K562 (cell line): Measurements from ENCODE around the gene PHTF1. TPM values are rescaled to one million over a fixed set of nuclear protein-coding genes. Genes with fewer than 3 reads are reported as not detected.

ENCODE experiments used
- BRCA1 ChIP-seq, 2 experiments: fragments of 450-650 bp in 1 of 2; sonication (generic) in 1 of 2; formaldehyde crosslinking in 1 of 2; IDR thresholded peaks; 2 replicates each; pipeline versions ENCODE4 v1.5.0 to v1.6.1; 2017 to 2020; ENCODE audit warnings: mild to moderate bottlenecking in 1 of 2, missing genetic modification reagents in 1 of 2
- CLOCK ChIP-seq: fragments of 250-450 bp; sonication (Bioruptor Pico); IDR thresholded peaks from 2 replicates; pipeline ENCODE4 v1.4.0; 2020; ENCODE audit warnings: mild to moderate bottlenecking, moderate library complexity, borderline replicate concordance
- COPS2 ChIP-seq: fragments of 450-650 bp; conservative IDR thresholded peaks from 2 replicates; pipeline ENCODE4 v1.6.1; 2016; ENCODE audit warnings: mild to moderate bottlenecking, moderate library complexity
- CREB3L1 ChIP-seq: fragments of 450-650 bp; IDR thresholded peaks from 2 replicates; pipeline ENCODE4 v1.6.1; 2014; ENCODE audit warnings: low read depth, mild to moderate bottlenecking, moderate library complexity, borderline replicate concordance
- E2F6 ChIP-seq, 2 experiments: IDR thresholded peaks; 2 replicates each; pipeline ENCODE4 v1.6.1; 2011; ENCODE audit warnings: borderline replicate concordance in 1 of 2, control low read depth in 1 of 2, low read depth in 1 of 2, low read length in 1 of 2, mild to moderate bottlenecking in 1 of 2, mixed read lengths in 1 of 2, moderate library complexity in 1 of 2; ENCODE audit not compliant: insufficient read depth in 1 of 2, insufficient read length in 1 of 2, poor library complexity in 1 of 2, severe bottlenecking in 1 of 2; ENCODE audit errors: extremely low read depth in 1 of 2
- EGR1 ChIP-seq: fragments of 450-650 bp; conservative IDR thresholded peaks from 2 replicates; pipeline ENCODE4 v1.6.1; 2017; ENCODE audit warnings: mild to moderate bottlenecking
- ELF4 ChIP-seq: fragments of 450-650 bp; formaldehyde crosslinking; IDR thresholded peaks from 2 replicates; pipeline ENCODE4 v1.4.0; 2022; ENCODE audit warnings: missing genetic modification characterization
- ETV5 ChIP-seq: sonication (generic); formaldehyde crosslinking; IDR thresholded peaks from 2 replicates; pipeline ENCODE4 v1.4.0; 2020; ENCODE audit warnings: low read depth, mild to moderate bottlenecking, missing genetic modification reagents
- FOSL1 ChIP-seq: fragments of 200-800 bp; sonication (Bioruptor generic); conservative IDR thresholded peaks from 2 replicates; pipeline ENCODE4 v1.6.1; 2016; ENCODE audit warnings: missing genetic modification characterization, missing compliant biosample characterization
- GABPB2 ChIP-seq: fragments of 250-450 bp; sonication (Bioruptor Pico); conservative IDR thresholded peaks from 2 replicates; pipeline ENCODE4 v1.5.1; 2021; ENCODE audit warnings: mild to moderate bottlenecking
- GATAD2A ChIP-seq: fragments of 450-650 bp; IDR thresholded peaks from 2 replicates; pipeline ENCODE4 v1.6.1; 2017
- HLTF ChIP-seq: fragments of 450-650 bp; IDR thresholded peaks from 2 replicates; pipeline ENCODE4 v1.6.1; 2016
- MAFG ChIP-seq: fragments of 450-650 bp; conservative IDR thresholded peaks from 2 replicates; pipeline ENCODE4 v1.6.1; 2016; ENCODE audit warnings: missing genetic modification characterization, missing compliant biosample characterization
- POLR2H ChIP-seq: IDR thresholded peaks from 2 replicates; pipeline ENCODE4 v1.6.1; 2016; ENCODE audit warnings: missing genetic modification characterization, low read depth, mild to moderate bottlenecking, control low read depth, missing compliant biosample characterization, moderate library complexity
- YBX1 ChIP-seq: fragments of 450-650 bp; IDR thresholded peaks from 2 replicates; pipeline ENCODE4 v1.7.1; 2016; ENCODE audit warnings: mild to moderate bottlenecking
- ZNF253 ChIP-seq: fragments of 250-450 bp; sonication (Bioruptor Pico); conservative IDR thresholded peaks from 2 replicates; pipeline ENCODE4 v1.6.1; 2021; ENCODE audit warnings: mild to moderate bottlenecking
- ZNF583 ChIP-seq: fragments of 250-450 bp; sonication (Bioruptor Pico); IDR thresholded peaks from 2 replicates; pipeline ENCODE4 v1.4.0; 2020
- ZNF764 ChIP-seq: fragments of 250-450 bp; sonication (Bioruptor Pico); IDR thresholded peaks from 2 replicates; pipeline ENCODE4 v1.4.0; 2020; ENCODE audit warnings: low read depth, mild to moderate bottlenecking, moderate library complexity
- ZNF79 ChIP-seq: fragments of 250-450 bp; sonication (Bioruptor Pico); IDR thresholded peaks from 2 replicates; pipeline ENCODE4 v1.4.0; 2020; ENCODE audit warnings: low read depth, mild to moderate bottlenecking, moderate library complexity
- polyA plus RNA-seq, 8 experiments: library from polyadenylated mRNA; depleted of rRNA in 4 of 8; stranded (reverse) in 5 of 8; unstranded in 3 of 8; fragments of >200 nt; fragmentation: Nextera tagmentation in 2 of 8; fragmentation: Illumina TruSeq in 1 of 8; extraction: Ambion mirVana in 2 of 8; extraction: Trizol in 1 of 8; gene quantifications; 2 replicates each; pipeline versions ENCODE4 v1.2.1 to v1.2.3, GENCODE V29; 2011 to 2014; ENCODE audit warnings: inconsistent platforms in 1 of 8, missing spikeins in 1 of 8
- total RNA-seq, 7 experiments: library from RNA; depleted of rRNA in 6 of 7; stranded (reverse); fragments of >200 nt in 6 of 7; fragmentation: Illumina TruSeq in 2 of 7; extraction: Trizol in 2 of 7; gene quantifications; 2 replicates each; pipeline versions ENCODE4 v1.2.1 to v1.2.3, GENCODE V29; 2011 to 2021; ENCODE audit warnings: low replicate concordance in 1 of 7
- TF ChIP-seq, protein P1 (sequence below), 2 experiments: fragments of 450-650 bp; IDR thresholded peaks; 2 replicates each; pipeline ENCODE4 v1.6.1; 2018; ENCODE audit warnings: mild to moderate bottlenecking in 2 of 2, low read depth in 1 of 2; ENCODE audit not compliant: partially characterized antibody in 2 of 2

The PHTF1 gene
- total and polyA plus RNA-seq, 9 of the 15 experiments (the other 6 are each of a cell fraction or from before 2014, with no cell fraction given), result 8.4 to 36.2 (median 23.0) TPM

DNA sequence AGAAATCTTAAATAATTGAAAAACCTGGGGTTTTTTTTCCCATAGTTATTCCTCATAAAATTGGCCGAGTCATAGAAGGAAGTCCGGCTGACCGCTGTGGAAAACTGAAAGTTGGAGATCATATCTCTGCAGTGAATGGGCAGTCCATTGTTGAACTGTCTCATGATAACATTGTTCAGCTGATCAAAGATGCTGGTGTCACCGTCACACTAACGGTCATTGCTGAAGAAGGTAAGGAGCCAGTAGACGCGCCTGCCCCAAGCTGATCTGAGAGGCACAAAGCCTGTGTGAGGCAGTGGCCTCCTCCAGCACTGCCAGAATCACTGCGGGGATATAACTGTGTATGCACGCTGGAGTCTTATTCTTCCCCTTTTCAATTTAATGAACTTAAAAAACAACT, 100.3 kb downstream of the PHTF1 start (continued):
- TF ChIP-seq CLOCK, result no peak
- TF ChIP-seq YBX1, result no peak
- peak; percentile 58 for TF ChIP-seq FOSL1 (tag)
- no peak for TF ChIP-seq BRCA1 (IDR thresholded peaks at IDR 0.05)
- TF ChIP-seq BRCA1 (CRISPR knock-in tag; IDR thresholded peaks at IDR 0.05), result no peak
- no peak for TF ChIP-seq ZNF764 (CRISPR knock-in tag)
- TF ChIP-seq, protein P1, sequence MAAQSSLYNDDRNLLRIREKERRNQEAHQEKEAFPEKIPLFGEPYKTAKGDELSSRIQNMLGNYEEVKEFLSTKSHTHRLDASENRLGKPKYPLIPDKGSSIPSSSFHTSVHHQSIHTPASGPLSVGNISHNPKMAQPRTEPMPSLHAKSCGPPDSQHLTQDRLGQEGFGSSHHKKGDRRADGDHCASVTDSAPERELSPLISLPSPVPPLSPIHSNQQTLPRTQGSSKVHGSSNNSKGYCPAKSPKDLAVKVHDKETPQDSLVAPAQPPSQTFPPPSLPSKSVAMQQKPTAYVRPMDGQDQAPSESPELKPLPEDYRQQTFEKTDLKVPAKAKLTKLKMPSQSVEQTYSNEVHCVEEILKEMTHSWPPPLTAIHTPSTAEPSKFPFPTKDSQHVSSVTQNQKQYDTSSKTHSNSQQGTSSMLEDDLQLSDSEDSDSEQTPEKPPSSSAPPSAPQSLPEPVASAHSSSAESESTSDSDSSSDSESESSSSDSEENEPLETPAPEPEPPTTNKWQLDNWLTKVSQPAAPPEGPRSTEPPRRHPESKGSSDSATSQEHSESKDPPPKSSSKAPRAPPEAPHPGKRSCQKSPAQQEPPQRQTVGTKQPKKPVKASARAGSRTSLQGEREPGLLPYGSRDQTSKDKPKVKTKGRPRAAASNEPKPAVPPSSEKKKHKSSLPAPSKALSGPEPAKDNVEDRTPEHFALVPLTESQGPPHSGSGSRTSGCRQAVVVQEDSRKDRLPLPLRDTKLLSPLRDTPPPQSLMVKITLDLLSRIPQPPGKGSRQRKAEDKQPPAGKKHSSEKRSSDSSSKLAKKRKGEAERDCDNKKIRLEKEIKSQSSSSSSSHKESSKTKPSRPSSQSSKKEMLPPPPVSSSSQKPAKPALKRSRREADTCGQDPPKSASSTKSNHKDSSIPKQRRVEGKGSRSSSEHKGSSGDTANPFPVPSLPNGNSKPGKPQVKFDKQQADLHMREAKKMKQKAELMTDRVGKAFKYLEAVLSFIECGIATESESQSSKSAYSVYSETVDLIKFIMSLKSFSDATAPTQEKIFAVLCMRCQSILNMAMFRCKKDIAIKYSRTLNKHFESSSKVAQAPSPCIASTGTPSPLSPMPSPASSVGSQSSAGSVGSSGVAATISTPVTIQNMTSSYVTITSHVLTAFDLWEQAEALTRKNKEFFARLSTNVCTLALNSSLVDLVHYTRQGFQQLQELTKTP (IDR thresholded peaks at IDR 0.05; ENCODE audit: low read depth in 1 of 2, partially characterized antibody in 2 of 2), result peak in 1 of 2 experiments; percentile 15
- no peak for TF ChIP-seq POLR2H (tag)
- TF ChIP-seq E2F6 (IDR thresholded peaks at IDR 0.05; ENCODE audit: borderline replicate concordance in 1 of 2, extremely low read depth in 1 of 2, insufficient read depth in 1 of 2, insufficient read length in 1 of 2, low read depth in 1 of 2, low read length in 1 of 2, poor library complexity in 1 of 2, severe bottlenecking in 1 of 2), result no peak
- TF ChIP-seq ZNF583 (CRISPR knock-in tag), result no peak
- TF ChIP-seq GABPB2, result no peak
- no peak for TF ChIP-seq ETV5 (CRISPR knock-in tag)
- TF ChIP-seq COPS2, result no peak
- TF ChIP-seq ZNF253, result no peak
- peak; percentile 70 for TF ChIP-seq MAFG (tag)
- no peak for TF ChIP-seq GATAD2A
- no peak for TF ChIP-seq HLTF
- TF ChIP-seq CREB3L1, result no peak
- no peak for TF ChIP-seq ELF4 (CRISPR knock-in tag)
- no peak for TF ChIP-seq EGR1
- TF ChIP-seq ZNF79 (CRISPR knock-in tag), result no peak
